HL-60 (cell line): ENCODE results near the gene PPEF1.

Source experiments
- DNase-seq, 2 experiments: peaks; one replicate each; pipeline ENCODE4 v3.0.0-alpha.2; 2010 to 2020; ENCODE audit warnings: low read depth in 1 of 2, low spot score in 1 of 2
- H3K27ac ChIP-seq: fragments of 250-450 bp; sonication (Bioruptor Pico); replicated peaks from 2 replicates; pipeline ENCODE4 v1.5.1; 2020; ENCODE audit warnings: mild to moderate bottlenecking, moderate library complexity
- H3K27me3 ChIP-seq: fragments of 250-450 bp; sonication (Bioruptor Pico); 2 replicates; pipeline ENCODE4 v1.5.1; 2021; ENCODE audit warnings: mild to moderate bottlenecking, moderate library complexity; ENCODE audit not compliant: insufficient read depth, poor library complexity, severe bottlenecking
- H3K4me3 ChIP-seq: replicated peaks from 2 replicates; pipeline ENCODE4 v1.5.1; 2011; ENCODE audit warnings: mild to moderate bottlenecking, control low read depth, low read length; ENCODE audit not compliant: insufficient read depth
- GABPA ChIP-seq: IDR thresholded peaks from 2 replicates; pipeline ENCODE4 v1.6.1; 2012; ENCODE audit warnings: low read depth
- POLR2AphosphoS5 ChIP-seq: IDR thresholded peaks from 2 replicates; pipeline ENCODE4 v1.6.1; 2012; ENCODE audit warnings: low read depth
- SPI1 ChIP-seq: IDR thresholded peaks from 2 replicates; pipeline ENCODE4 v1.6.1; 2012; ENCODE audit warnings: low read depth, mild to moderate bottlenecking, borderline replicate concordance
- TF ChIP-seq, protein P1 (sequence below): IDR thresholded peaks from 2 replicates; pipeline ENCODE4 v1.6.1; 2012; ENCODE audit warnings: low read depth; ENCODE audit not compliant: insufficient replicate concordance
- TF ChIP-seq, protein P2 (sequence below): IDR thresholded peaks from one replicate; pipeline ENCODE4 v1.5.1; 2011; ENCODE audit warnings: low read length, control low read depth, inconsistent platforms; ENCODE audit not compliant: insufficient read depth

PPEF1 gene

DNA sequence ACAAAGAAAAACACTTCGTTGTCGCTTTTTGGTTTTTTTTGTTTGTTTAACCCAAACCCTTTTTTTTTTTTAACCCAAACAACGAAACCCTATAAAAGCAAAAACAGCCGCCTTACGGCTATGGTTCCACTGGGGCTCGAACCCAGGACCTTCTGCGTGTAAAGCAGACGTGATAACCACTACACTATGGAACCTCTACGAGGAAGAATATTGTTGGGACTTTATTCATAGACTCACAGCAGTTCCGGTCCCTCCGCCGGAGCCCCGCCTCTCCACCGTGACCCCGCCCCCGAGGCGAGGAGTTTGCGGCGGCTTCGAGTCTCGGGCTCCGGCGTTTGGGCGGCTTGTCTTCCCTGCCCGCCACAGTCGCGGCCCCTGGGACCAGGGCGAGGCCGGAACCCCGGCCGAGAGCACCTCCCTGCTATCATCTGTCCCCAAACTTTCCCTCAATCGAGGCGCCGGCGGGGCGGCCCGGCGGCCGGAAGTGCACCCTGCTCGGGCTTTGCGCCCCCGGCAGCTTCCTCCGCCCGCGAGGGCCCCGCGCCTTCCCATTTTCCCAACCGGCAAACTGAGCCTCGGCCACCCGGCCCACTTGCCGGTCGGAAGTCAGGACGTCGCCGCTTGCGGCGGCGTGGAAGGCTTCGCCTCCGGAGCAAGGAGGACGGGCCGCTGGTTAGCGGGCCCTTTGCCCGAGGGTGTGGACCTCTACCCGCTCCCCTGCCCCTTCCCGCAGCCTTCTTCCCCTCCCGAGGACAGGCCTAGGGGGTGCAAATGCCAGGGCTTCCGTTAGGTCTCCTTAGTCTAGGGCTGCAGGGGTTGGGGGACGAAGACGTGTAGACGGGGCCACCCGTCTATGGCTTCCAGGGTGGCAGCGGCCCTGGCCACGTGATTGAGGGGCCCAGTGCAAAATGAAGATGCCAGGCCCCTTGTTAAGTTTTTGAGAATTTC, 32.4 kb upstream of the PPEF1 start:
- DNase-seq: peak; percentile 30 to 67
- Histone ChIP-seq H3K27ac (peak overlapping the region; percentile 81), H3K4me3 (peak overlapping the region; percentile 56), H3K27me3 (no peaks in the 10 kb centered on the region)
- TF ChIP-seq, protein P1, sequence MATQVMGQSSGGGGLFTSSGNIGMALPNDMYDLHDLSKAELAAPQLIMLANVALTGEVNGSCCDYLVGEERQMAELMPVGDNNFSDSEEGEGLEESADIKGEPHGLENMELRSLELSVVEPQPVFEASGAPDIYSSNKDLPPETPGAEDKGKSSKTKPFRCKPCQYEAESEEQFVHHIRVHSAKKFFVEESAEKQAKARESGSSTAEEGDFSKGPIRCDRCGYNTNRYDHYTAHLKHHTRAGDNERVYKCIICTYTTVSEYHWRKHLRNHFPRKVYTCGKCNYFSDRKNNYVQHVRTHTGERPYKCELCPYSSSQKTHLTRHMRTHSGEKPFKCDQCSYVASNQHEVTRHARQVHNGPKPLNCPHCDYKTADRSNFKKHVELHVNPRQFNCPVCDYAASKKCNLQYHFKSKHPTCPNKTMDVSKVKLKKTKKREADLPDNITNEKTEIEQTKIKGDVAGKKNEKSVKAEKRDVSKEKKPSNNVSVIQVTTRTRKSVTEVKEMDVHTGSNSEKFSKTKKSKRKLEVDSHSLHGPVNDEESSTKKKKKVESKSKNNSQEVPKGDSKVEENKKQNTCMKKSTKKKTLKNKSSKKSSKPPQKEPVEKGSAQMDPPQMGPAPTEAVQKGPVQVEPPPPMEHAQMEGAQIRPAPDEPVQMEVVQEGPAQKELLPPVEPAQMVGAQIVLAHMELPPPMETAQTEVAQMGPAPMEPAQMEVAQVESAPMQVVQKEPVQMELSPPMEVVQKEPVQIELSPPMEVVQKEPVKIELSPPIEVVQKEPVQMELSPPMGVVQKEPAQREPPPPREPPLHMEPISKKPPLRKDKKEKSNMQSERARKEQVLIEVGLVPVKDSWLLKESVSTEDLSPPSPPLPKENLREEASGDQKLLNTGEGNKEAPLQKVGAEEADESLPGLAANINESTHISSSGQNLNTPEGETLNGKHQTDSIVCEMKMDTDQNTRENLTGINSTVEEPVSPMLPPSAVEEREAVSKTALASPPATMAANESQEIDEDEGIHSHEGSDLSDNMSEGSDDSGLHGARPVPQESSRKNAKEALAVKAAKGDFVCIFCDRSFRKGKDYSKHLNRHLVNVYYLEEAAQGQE: no peak
- TF ChIP-seq GABPA: peak; percentile 50
- TF ChIP-seq POLR2AphosphoS5: no peak
- TF ChIP-seq, protein P2, sequence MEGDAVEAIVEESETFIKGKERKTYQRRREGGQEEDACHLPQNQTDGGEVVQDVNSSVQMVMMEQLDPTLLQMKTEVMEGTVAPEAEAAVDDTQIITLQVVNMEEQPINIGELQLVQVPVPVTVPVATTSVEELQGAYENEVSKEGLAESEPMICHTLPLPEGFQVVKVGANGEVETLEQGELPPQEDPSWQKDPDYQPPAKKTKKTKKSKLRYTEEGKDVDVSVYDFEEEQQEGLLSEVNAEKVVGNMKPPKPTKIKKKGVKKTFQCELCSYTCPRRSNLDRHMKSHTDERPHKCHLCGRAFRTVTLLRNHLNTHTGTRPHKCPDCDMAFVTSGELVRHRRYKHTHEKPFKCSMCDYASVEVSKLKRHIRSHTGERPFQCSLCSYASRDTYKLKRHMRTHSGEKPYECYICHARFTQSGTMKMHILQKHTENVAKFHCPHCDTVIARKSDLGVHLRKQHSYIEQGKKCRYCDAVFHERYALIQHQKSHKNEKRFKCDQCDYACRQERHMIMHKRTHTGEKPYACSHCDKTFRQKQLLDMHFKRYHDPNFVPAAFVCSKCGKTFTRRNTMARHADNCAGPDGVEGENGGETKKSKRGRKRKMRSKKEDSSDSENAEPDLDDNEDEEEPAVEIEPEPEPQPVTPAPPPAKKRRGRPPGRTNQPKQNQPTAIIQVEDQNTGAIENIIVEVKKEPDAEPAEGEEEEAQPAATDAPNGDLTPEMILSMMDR: no peak

DNA sequence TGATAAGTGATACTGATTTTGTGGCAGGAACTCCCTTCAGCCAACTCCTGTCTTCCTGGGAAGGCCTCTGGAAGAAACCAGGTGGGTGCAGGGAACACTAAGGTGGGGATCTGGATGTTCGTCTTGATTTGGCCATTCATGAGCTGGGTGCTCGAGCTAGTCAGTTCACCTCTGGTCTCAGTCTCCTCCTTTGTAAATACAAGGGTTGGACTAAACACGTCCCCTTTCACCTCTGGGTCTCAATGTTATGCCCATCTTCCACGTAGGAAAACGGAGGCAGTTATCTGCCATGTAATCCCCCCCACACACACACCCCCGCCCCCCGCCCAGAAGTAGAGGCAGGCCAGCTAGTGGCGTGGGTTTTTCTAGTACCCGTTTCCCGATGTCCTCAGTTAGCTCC, 31.4 kb upstream of the PPEF1 start:
- no peak for DNase-seq
- H3K27me3 ChIP-seq: no peaks in the 10 kb centered on the region
- H3K27ac ChIP-seq: no peak overlapping the region
- TF ChIP-seq GABPA: no peak
- no peak overlapping the region for H3K4me3 ChIP-seq

DNA sequence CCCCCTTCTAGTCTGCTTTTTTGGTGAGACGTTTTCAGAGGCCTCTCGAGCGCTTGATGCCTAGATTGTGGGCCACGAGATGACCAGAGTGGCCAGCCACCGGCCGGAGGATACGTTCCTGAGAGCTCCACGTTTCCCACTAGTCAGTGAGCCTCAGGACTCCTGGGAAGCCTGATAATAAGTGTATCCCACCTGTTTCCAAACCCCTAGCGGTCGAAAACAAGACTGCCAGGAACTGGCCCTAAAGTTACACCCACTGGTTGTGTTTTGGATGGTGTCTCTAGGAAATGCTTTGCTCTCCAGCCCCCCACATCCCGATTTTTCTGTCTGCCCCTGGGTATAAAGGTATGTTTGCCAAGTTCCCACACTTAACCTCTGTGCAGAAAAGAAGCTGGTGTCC, 31.0 kb upstream of the PPEF1 start:
- Histone ChIP-seq H3K27me3 (no peaks in the 10 kb centered on the region), H3K4me3 (no peak overlapping the region), H3K27ac (no peak overlapping the region)
- no peak for DNase-seq
- no peak for TF ChIP-seq GABPA
- no peak for TF ChIP-seq POLR2AphosphoS5
- TF ChIP-seq, protein P1: no peak
- no peak for TF ChIP-seq SPI1
- TF ChIP-seq, protein P2: no peak

DNA sequence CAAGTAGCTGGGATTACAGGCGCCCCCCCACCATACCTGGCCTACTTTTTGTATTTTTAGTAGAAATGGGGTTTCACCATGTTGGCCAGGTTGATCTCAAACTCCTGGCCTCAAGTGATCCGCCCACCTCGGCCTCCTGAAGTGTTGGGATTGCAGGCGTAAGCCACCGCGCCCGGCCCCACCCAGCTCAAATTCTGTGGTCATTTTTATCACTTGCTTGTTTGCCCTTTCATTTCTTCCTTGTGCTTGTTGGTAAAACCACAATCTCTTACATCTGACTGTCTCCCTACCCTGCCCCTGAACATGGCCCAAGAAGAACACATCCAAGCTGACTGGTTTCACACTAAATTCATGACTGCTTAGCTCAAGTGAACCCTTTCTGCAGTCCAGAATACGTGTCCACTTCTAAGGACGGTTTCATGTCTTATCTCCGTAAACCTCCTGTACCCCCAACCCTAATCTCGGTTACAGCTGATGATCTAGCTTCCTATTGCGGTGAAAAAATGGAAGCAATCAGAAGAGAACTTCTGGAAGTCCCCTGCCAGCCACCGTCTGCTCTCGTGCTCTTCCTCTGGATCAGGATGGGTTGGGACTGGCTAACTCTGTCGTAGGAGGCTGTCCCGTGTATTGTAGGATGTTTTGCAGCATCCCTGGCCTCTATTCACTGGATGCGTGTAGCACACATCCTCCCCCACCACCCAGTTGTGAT, 30.1 kb upstream of the PPEF1 start:
- no peak for DNase-seq
- no peak overlapping the region for H3K27ac ChIP-seq
- no peak overlapping the region for H3K4me3 ChIP-seq
- TF ChIP-seq, protein P2: no peak
- TF ChIP-seq GABPA (no peak), POLR2AphosphoS5 (no peak), SPI1 (no peak)
- TF ChIP-seq, protein P1: no peak
- no peaks in the 10 kb centered on the region for H3K27me3 ChIP-seq
